Activated naive CD8-positive, alpha-beta T cell (primary cell): ENCODE measurements around the gene ASMT.
"Not testable (repeated sequence)": the region's sequence is repeated elsewhere in the genome, so short reads cannot be mapped to it uniquely, and the experiment has no call there.

ENCODE experiments used
- H3K27ac Mint-ChIP-seq: one replicate; pipeline ENCODE4 v1.8.0; 2021; ENCODE audit warnings: mixed read lengths
- H3K27me3 Mint-ChIP-seq: one replicate; pipeline ENCODE4 v1.8.0; 2021; ENCODE audit warnings: mixed read lengths
- H3K36me3 Mint-ChIP-seq: one replicate; pipeline ENCODE4 v1.8.0; 2021; ENCODE audit warnings: mixed read lengths
- H3K4me1 Mint-ChIP-seq: one replicate; pipeline ENCODE4 v1.8.0; 2021; ENCODE audit warnings: low read depth, mixed read lengths
- H3K4me3 Mint-ChIP-seq: one replicate; pipeline ENCODE4 v1.8.0; 2021; ENCODE audit warnings: mild to moderate bottlenecking, mixed read lengths
- H3K9me3 Mint-ChIP-seq: one replicate; pipeline ENCODE4 v1.8.0; 2021; ENCODE audit warnings: low read depth, mixed read lengths

Gene ASMT

GRCh38 chrX:1606496-1606895 lies 8.4 kb upstream of the ASMT start:
- no peak overlapping the region for H3K27ac Mint-ChIP-seq
- H3K4me1 Mint-ChIP-seq: no peaks in the 10 kb centered on the region
- H3K9me3 Mint-ChIP-seq: no peaks in the 10 kb centered on the region
- H3K4me3 Mint-ChIP-seq: no peak overlapping the region
- H3K27me3 Mint-ChIP-seq: no peaks in the 10 kb centered on the region
- H3K36me3 Mint-ChIP-seq: peaks cover 8% of the 10 kb centered on the region

GRCh38 chrX:1609311-1609710 lies 5.5 kb upstream of the ASMT start:
- H3K4me3 Mint-ChIP-seq: no peak overlapping the region
- no peaks in the 10 kb centered on the region for H3K27me3 Mint-ChIP-seq
- H3K9me3 Mint-ChIP-seq: no peaks in the 10 kb centered on the region
- H3K27ac Mint-ChIP-seq: no peak overlapping the region
- no peaks in the 10 kb centered on the region for H3K36me3 Mint-ChIP-seq
- no peaks in the 10 kb centered on the region for H3K4me1 Mint-ChIP-seq

GRCh38 chrX:1609762-1610161 lies 5.1 kb upstream of the ASMT start:
- H3K4me1 Mint-ChIP-seq: no peaks in the 10 kb centered on the region
- H3K4me3 Mint-ChIP-seq: no peak overlapping the region
- H3K9me3 Mint-ChIP-seq: no peaks in the 10 kb centered on the region
- H3K27me3 Mint-ChIP-seq: no peaks in the 10 kb centered on the region
- H3K27ac Mint-ChIP-seq: no peak overlapping the region
- no peaks in the 10 kb centered on the region for H3K36me3 Mint-ChIP-seq

GRCh38 chrX:1610166-1610565 lies 4.7 kb upstream of the ASMT start:
- H3K36me3 Mint-ChIP-seq: no peaks in the 10 kb centered on the region
- no peak overlapping the region for H3K4me3 Mint-ChIP-seq
- H3K4me1 Mint-ChIP-seq: no peaks in the 10 kb centered on the region
- H3K27me3 Mint-ChIP-seq: no peaks in the 10 kb centered on the region
- no peak overlapping the region for H3K27ac Mint-ChIP-seq
- no peaks in the 10 kb centered on the region for H3K9me3 Mint-ChIP-seq

- Mint-ChIP-seq H3K9me3 (no peaks in the 10 kb centered on the region), H3K4me3 (no peak overlapping the region), H3K4me1 (no peaks in the 10 kb centered on the region), H3K36me3 (no peaks in the 10 kb centered on the region), H3K27me3 (no peaks in the 10 kb centered on the region), H3K27ac (no peak overlapping the region)
Measured at GRCh38 chrX:1610736-1611135, 4.1 kb upstream of the ASMT start.

- Mint-ChIP-seq H3K4me3 (no peak overlapping the region), H3K9me3 (no peaks in the 10 kb centered on the region), H3K4me1 (no peaks in the 10 kb centered on the region), H3K36me3 (no peaks in the 10 kb centered on the region), H3K27ac (no peak overlapping the region), H3K27me3 (no peaks in the 10 kb centered on the region)
Measured at GRCh38 chrX:1612641-1613286, 2.1 kb upstream of the ASMT start.

GRCh38 chrX:1618689-1619088 lies 3.8 kb downstream of the ASMT start:
- Mint-ChIP-seq H3K27ac (no peak overlapping the region), H3K27me3 (no peaks in the 10 kb centered on the region), H3K9me3 (no peaks in the 10 kb centered on the region), H3K4me1 (peaks cover 10% of the 10 kb centered on the region), H3K4me3 (no peak overlapping the region), H3K36me3 (no peaks in the 10 kb centered on the region)

GRCh38 chrX:1623691-1624090 lies 8.8 kb downstream of the ASMT start:
- H3K9me3 Mint-ChIP-seq: no peaks in the 10 kb centered on the region
- H3K27ac Mint-ChIP-seq: no peak overlapping the region
- H3K4me1 Mint-ChIP-seq: peaks cover 14% of the 10 kb centered on the region
- no peaks in the 10 kb centered on the region for H3K27me3 Mint-ChIP-seq
- H3K4me3 Mint-ChIP-seq: no peak overlapping the region
- no peaks in the 10 kb centered on the region for H3K36me3 Mint-ChIP-seq

GRCh38 chrX:1624158-1624860 lies 9.4 kb downstream of the ASMT start:
- not testable (repeated sequence) for H3K9me3 Mint-ChIP-seq, H3K27me3 Mint-ChIP-seq, H3K27ac Mint-ChIP-seq, H3K36me3 Mint-ChIP-seq, H3K4me3 Mint-ChIP-seq
- peaks cover 14% of the 10 kb centered on the region for H3K4me1 Mint-ChIP-seq

GRCh38 chrX:1624861-1625215 lies 10.0 kb downstream of the ASMT start:
- not testable (repeated sequence) for H3K27ac Mint-ChIP-seq

GRCh38 chrX:1629244-1629643 lies 14.4 kb downstream of the ASMT start:
- H3K4me1 Mint-ChIP-seq: no peaks in the 10 kb centered on the region
- no peaks in the 10 kb centered on the region for H3K9me3 Mint-ChIP-seq
- H3K4me3 Mint-ChIP-seq: no peak overlapping the region

More at GRCh38 chrX:1624861-1625215, 10.0 kb downstream of the ASMT start:
- not testable (repeated sequence) for H3K36me3 Mint-ChIP-seq, H3K4me3 Mint-ChIP-seq, H3K27me3 Mint-ChIP-seq, H3K9me3 Mint-ChIP-seq
- H3K4me1 Mint-ChIP-seq: peaks cover 14% of the 10 kb centered on the region

GRCh38 chrX:1646009-1646408 lies 31.1 kb downstream of the ASMT start:
- Mint-ChIP-seq H3K36me3 (no peaks in the 10 kb centered on the region), H3K27ac (no peak overlapping the region), H3K4me1 (peaks cover 3% of the 10 kb centered on the region), H3K4me3 (no peak overlapping the region), H3K27me3 (no peaks in the 10 kb centered on the region), H3K9me3 (no peaks in the 10 kb centered on the region)

More at GRCh38 chrX:1629244-1629643, 14.4 kb downstream of the ASMT start:
- Mint-ChIP-seq H3K27ac (no peak overlapping the region), H3K27me3 (no peaks in the 10 kb centered on the region), H3K36me3 (no peaks in the 10 kb centered on the region)

- Mint-ChIP-seq H3K4me1 (peaks cover 6% of the 10 kb centered on the region), H3K27me3 (no peaks in the 10 kb centered on the region), H3K4me3 (no peak overlapping the region), H3K9me3 (no peaks in the 10 kb centered on the region), H3K27ac (no peak overlapping the region), H3K36me3 (no peaks in the 10 kb centered on the region)
Measured at GRCh38 chrX:1649621-1650020, 34.8 kb downstream of the ASMT start.

- H3K36me3 Mint-ChIP-seq, H3K4me3 Mint-ChIP-seq, H3K27me3 Mint-ChIP-seq, H3K27ac Mint-ChIP-seq, H3K9me3 Mint-ChIP-seq: not testable (repeated sequence)
- peaks cover 12% of the 10 kb centered on the region for H3K4me1 Mint-ChIP-seq
Measured at GRCh38 chrX:1652011-1652811, 37.4 kb downstream of the ASMT start.

- H3K27ac Mint-ChIP-seq: peak overlapping the region; percentile 97
- peaks cover 36% of the 10 kb centered on the region for H3K4me1 Mint-ChIP-seq
- H3K4me3 Mint-ChIP-seq: no peak overlapping the region
Measured at GRCh38 chrX:1656379-1656778, 41.5 kb downstream of the ASMT start.

More at GRCh38 chrX:1656379-1656778, 41.5 kb downstream of the ASMT start:
- Mint-ChIP-seq H3K36me3 (no peaks in the 10 kb centered on the region), H3K9me3 (no peaks in the 10 kb centered on the region), H3K27me3 (no peaks in the 10 kb centered on the region)
